ENCODE results near the gene CADM1. TPM values are rescaled to one million over a fixed set of nuclear protein-coding genes. Genes with fewer than 3 reads are reported as not detected.

The CADM1 gene
- total RNA-seq, 2 experiments from 2014 or later, result 0.52 to 0.80 TPM

- CTCF ChIA-PET, result no interaction called here
- POLR2A ChIA-PET, result no interaction called here
These were observed 356.9 kb downstream of the CADM1 start for GRCh38 chr11:115147243-115147807.

- CTCF ChIA-PET, result no interaction called here
- POLR2A ChIA-PET, result no interaction called here
These were observed 357.8 kb downstream of the CADM1 start for GRCh38 chr11:115146425-115146824.

GRCh38 chr11:115145324-115145723 lies 358.9 kb downstream of the CADM1 start:
- ChIA-PET POLR2A (no interaction called here), CTCF (no interaction called here)

- ChIA-PET POLR2A (no interaction called here), CTCF (no interaction called here)
These were observed 359.3 kb downstream of the CADM1 start for GRCh38 chr11:115144914-115145313.

- CTCF ChIA-PET, result no interaction called here
- POLR2A ChIA-PET, result no interaction called here
These were observed 360.2 kb downstream of the CADM1 start for GRCh38 chr11:115144014-115144413.

- POLR2A ChIA-PET, result no interaction called here
- CTCF ChIA-PET, result interaction anchor here (1.0 kb wide), 1 partner anchor 30 kb away, joined by 3 read pairs; no protein-coding TSS in a partner anchor
These were observed 362.7 kb downstream of the CADM1 start for GRCh38 chr11:115141231-115142114.

GRCh38 chr11:115135936-115136335 lies 368.3 kb downstream of the CADM1 start:
- CTCF ChIA-PET, result no interaction called here
- POLR2A ChIA-PET, result no interaction called here

GRCh38 chr11:115134926-115135325 lies 369.3 kb downstream of the CADM1 start:
- POLR2A ChIA-PET, result no interaction called here
- CTCF ChIA-PET, result no interaction called here

GRCh38 chr11:115133475-115134209 lies 370.6 kb downstream of the CADM1 start:
- POLR2A ChIA-PET, result no interaction called here
- CTCF ChIA-PET, result no interaction called here

GRCh38 chr11:115132436-115133228 lies 371.6 kb downstream of the CADM1 start:
- CTCF ChIA-PET, result no interaction called here
- POLR2A ChIA-PET, result no interaction called here

- CTCF ChIA-PET, result no interaction called here
- POLR2A ChIA-PET, result no interaction called here
These were observed 374.5 kb downstream of the CADM1 start for GRCh38 chr11:115129473-115130289.

- CTCF ChIA-PET, result no interaction called here
- POLR2A ChIA-PET, result no interaction called here
These were observed 376.0 kb downstream of the CADM1 start for GRCh38 chr11:115128226-115128625.

GRCh38 chr11:115127790-115128189 lies 376.4 kb downstream of the CADM1 start:
- ChIA-PET CTCF (no interaction called here), POLR2A (no interaction called here)

GRCh38 chr11:115126515-115127208 lies 377.6 kb downstream of the CADM1 start:
- ChIA-PET CTCF (no interaction called here), POLR2A (no interaction called here)

GRCh38 chr11:115126092-115126491 lies 378.1 kb downstream of the CADM1 start:
- ChIA-PET CTCF (no interaction called here), POLR2A (no interaction called here)

- CTCF ChIA-PET, result no interaction called here
- POLR2A ChIA-PET, result no interaction called here
These were observed 379.4 kb downstream of the CADM1 start for GRCh38 chr11:115124786-115125185.

GRCh38 chr11:115123641-115124040 lies 380.6 kb downstream of the CADM1 start:
- POLR2A ChIA-PET, result no interaction called here
- CTCF ChIA-PET, result no interaction called here

GRCh38 chr11:115122274-115122673 lies 381.9 kb downstream of the CADM1 start:
- ChIA-PET POLR2A (no interaction called here), CTCF (no interaction called here)

All from activated CD8-positive, alpha-beta memory T cell treated with anti-CD3 and anti-CD28 coated beads for 36 hours (primary cell).